HUDEP-2 (cell line): ENCODE measurements around the gene SLC26A4.
A peak's percentile ranks its signal among the peaks of the same experiment; 100 is the strongest.
"Not testable (repeated sequence)": the region's sequence is repeated elsewhere in the genome, so short reads cannot be mapped to it uniquely, and the experiment has no call there.

Experiments used
- DNase-seq, 76 experiments: peaks; one replicate each; lab custom pipeline; 2025; ENCODE audit not compliant: unreplicated experiment in 76 of 76; lab: John Stamatoyannopoulos, UW

Gene SLC26A4

GRCh38 chr7:107660381-107661080 lies at the start of gene SLC26A4:
Gene SLC26A4, plus strand, starts transcription at chr7:107660828. Its CDS starts 814 bp downstream, at chr7:107661642.
- DNase-seq, result peak in 1 of 76 experiments; percentile 8

- no peak for DNase-seq
These were observed 47.2 kb upstream of the SLC26A4 start for GRCh38 chr7:107613439-107613838.

GRCh38 chr7:107613948-107614347 lies 46.7 kb upstream of the SLC26A4 start:
- DNase-seq, result no peak

- DNase-seq, result no peak
These were observed 46.2 kb upstream of the SLC26A4 start for GRCh38 chr7:107614425-107614824.

- no peak for DNase-seq
These were observed 44.5 kb upstream of the SLC26A4 start for GRCh38 chr7:107615910-107616680.

- no peak for DNase-seq
These were observed 38.2 kb upstream of the SLC26A4 start for GRCh38 chr7:107622429-107622828.

GRCh38 chr7:107622894-107623293 lies 37.7 kb upstream of the SLC26A4 start:
- no peak for DNase-seq

GRCh38 chr7:107627002-107627401 lies 33.6 kb upstream of the SLC26A4 start:
- DNase-seq, result no peak

- no peak for DNase-seq
These were observed 32.1 kb upstream of the SLC26A4 start for GRCh38 chr7:107628461-107629064.

- no peak for DNase-seq
These were observed 30.3 kb upstream of the SLC26A4 start for GRCh38 chr7:107630342-107630741.

- peak in 1 of 76 experiments; percentile 3 for DNase-seq
These were observed 28.8 kb upstream of the SLC26A4 start for GRCh38 chr7:107631588-107632491.

- DNase-seq, result no peak
These were observed 28.1 kb upstream of the SLC26A4 start for GRCh38 chr7:107632492-107632865.

GRCh38 chr7:107638594-107638993 lies 22.0 kb upstream of the SLC26A4 start:
- DNase-seq, result no peak

GRCh38 chr7:107639070-107639469 lies 21.6 kb upstream of the SLC26A4 start:
- not testable (repeated sequence) for DNase-seq

GRCh38 chr7:107641676-107642075 lies 19.0 kb upstream of the SLC26A4 start:
- DNase-seq, result no peak

GRCh38 chr7:107642501-107642900 lies 18.1 kb upstream of the SLC26A4 start:
- no peak for DNase-seq

GRCh38 chr7:107643407-107643806 lies 17.2 kb upstream of the SLC26A4 start:
- no peak for DNase-seq

- no peak for DNase-seq
These were observed 16.7 kb upstream of the SLC26A4 start for GRCh38 chr7:107643938-107644308.

- no peak for DNase-seq
These were observed 16.2 kb upstream of the SLC26A4 start for GRCh38 chr7:107644309-107644974.

GRCh38 chr7:107652642-107653041 lies 8.0 kb upstream of the SLC26A4 start:
- DNase-seq, result no peak
